Cortex of kidney (tissue), 1 donor: ENCODE measurements around the gene PRODH2.
"Not testable (repeated sequence)": the region's sequence is repeated elsewhere in the genome, so short reads cannot be mapped to it uniquely, and the experiment has no call there.

Experiments used
- DNase-seq: peaks from one replicate; lab custom pipeline; 2025; lab: John Stamatoyannopoulos, UW

Gene PRODH2

DNA sequence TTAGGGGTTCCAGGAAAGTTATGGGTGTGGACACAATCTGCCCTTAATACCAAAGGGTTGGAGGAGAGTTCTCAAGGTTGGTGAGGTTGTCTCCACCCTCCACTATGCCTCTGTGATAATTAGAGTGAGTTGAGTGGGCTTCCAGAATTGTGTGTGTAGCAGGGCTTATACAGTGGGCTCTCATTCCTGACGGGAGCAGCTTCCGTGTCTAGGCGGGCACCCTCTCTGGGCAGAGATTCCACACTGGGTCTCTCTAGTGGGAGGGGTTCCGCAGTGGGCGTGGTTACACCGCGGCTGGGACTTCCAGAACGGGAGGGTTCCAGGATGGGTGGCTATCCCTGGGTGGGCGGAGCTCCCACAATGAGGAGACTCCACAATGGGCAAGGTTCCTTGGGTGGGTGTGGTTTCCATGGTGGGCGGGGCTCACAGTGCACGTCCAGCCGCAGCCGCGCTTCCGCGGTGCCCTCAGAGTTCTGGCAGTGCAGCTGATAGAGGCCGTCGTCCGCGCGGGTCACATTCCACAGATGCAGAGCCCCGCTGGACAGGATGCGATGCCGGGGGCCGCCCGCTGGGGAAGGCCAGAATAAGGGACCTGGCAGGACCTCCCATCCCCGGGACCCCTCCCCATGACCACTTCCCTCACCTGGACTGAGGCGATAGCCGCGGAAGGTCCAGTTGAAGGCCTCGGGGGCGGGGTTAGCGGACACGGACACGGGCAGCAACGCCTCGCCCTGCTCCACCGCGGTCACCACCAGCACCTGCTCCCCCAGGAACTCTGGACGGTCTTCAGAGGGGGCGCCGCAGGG is 31.2 kb upstream of the PRODH2 start:
- DNase-seq: no peak

DNA sequence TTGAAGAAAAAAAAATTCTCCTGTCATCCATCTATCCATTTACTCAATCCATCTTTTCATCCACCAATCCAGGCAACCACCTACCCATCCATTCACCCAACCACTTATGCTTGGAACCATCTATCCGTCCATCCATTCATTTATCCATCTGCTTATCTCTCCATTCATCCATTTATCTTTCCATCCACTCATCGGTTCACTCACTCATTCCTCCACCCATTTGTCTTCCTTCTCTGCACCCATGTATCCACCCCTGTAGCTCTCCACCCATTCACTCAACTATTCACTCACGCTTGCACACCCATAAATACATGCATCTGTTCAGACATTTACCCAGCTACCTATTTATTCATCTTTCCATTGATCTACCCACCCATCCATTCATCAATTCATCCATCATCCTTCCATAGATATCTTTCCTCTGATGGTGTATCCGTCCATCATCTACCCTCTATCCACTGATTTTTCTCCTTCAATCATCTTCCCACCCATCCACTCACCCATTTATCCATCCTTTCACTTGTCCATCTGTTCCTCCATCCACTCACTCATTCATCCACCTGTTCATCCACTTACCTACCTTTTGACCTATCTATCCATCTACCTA is 30.1 kb upstream of the PRODH2 start:
- no peak for DNase-seq

DNA sequence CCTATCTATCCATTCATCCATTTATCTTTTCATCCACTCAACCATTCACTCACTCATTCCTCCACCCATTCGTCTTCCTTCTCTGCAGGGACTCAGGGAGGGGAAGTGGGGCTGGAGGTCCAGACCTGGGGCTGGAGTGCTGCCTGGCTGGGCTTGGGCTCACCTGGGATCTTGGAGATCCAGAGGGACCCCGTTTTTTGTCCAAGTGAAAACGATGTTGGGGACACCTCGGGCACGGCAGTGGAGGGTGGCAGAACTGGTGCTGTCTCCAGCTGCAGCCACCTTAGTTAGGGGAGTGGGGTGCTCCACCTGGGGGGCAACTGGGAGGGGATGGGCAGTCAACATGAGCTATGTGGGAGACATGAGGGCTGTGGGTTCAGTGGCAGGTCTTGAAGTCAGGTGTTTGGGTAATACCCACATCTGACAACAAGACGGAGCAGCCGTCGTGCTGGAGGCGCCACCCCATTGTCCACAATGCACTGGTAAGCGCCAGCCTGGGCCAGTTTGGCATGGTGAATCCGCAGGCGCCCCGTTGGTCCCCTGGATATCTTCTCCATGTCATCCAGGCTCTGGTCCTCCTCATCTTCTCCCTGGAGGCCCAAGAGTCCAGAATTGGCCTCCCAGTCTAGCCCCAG is 29.4 kb upstream of the PRODH2 start:
- DNase-seq: no peak

DNA sequence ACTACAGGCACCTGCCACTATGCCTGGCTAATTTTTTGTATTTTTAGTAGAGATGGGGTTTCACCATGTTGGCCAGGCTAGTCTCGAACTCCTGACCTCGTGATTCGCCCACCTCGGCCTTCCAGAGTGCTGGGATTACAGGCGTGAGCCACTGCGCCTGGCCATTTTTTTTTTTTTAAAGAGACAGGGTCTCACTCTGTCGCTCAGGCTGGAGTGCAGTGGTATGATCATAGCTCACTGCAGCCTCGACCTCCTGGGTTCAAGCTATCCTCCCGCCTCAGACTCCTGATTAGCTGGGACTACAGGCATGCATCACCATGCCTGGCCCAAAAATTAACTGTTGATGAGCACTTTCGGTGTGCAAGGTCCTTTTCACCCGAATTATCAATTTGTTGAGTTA is 23.5 kb upstream of the PRODH2 start:
- DNase-seq: not testable (repeated sequence)

DNA sequence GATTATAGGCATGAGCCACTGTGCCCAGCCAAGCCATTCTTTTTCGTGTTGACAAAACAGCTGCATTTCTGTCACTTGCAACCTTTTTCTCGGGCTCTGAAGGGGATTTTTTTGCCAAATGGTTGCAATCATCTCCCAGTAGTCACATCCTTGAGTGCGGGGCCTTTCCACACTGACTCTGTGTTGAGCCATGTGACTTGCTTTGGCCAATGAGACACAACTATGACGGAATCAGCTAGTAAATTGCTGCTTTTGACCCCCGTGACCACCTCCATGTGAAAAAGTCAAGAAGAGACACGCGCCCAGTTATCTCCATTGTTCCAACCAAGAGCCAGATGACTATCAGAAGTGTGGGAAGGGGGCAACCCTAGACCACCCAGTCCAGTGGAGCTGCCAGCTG is 21.3 kb upstream of the PRODH2 start:
- no peak for DNase-seq

DNA sequence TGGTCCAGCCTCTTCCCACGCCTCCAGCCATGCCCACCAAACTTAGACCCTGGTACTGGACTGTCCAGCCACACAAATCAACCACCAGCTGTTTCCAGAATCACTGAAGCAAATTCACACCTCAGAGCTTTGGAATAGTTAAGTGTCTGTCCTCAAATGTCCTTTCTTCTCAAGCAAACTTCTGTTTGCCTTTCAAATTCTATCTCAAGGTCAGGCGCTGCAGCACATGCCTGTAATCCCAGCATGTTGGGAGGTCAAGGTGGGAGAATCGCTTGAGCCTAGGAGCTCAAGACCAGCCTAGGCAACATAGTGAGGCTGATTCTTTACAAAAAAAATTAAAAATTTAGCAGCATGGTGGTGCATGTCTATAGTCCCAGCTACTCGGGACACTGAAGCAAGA is 19.4 kb upstream of the PRODH2 start:
- DNase-seq: no peak

DNA sequence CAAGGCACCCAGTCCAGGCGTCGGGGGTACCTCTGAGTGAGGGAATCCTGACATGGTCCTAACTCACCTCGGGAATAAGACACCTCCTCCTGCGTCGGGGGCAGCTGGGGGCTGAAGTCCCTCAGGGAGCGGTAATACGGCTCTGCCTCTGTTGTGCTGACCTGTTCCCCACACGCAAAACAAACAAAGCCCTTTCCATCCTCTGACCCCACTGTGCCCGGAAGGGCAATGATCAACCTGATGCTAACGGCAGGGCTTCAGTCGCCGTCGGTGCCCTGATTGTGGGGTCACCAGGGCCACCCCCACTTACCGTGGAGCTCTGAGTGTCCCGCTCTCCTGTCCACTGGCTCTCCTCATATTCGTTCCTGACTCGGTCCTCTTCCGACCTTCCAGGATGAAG is 18.3 kb upstream of the PRODH2 start:
- DNase-seq: no peak

DNA sequence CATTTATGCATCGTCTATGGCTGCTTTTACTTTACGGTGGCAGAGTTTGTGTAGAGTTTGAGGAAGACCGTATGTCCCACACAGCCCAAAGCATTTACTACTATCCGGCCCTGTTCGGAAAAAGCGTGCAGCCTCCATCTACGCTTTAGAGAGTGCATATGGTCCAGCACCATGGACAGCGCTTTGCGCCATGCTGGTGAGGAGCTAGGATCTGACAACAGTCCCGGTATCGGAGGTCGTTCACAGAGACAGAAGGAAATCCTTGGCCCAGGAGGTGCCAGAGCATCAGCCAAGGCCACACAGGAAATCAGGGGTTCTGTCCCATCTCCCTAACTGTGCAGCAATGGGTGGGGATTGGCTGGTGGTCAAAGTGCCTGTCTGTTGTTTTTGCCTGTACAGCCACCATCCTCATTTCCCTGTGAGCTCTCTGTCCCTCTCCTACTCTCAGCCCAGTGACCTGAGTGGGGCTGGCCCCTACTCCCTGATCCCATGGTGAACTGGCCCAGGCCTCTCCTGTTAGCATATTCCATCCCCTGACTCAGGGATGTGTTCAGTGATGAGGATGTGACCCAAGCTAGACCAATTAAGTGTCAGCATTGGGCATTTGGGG is 16.2 kb upstream of the PRODH2 start:
- DNase-seq: no peak

DNA sequence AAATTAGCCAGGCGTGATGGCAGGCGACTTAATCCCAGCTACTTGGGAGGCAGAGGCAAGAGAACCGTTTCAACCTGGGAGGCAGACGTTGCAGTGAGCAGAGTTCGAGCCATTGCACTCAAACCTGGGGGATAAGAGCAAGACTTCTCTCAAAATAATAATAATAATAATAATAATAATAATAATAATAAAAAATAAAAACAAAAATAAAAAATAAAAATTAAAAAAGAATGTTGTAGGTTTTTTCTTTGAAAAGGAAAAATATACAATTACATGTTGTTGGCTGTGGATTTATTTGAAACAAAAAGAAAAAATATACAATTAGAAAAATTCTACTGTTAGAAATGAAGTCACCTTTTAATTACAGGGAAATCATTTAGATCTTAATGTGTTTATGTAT is 11.5 kb upstream of the PRODH2 start:
- DNase-seq: no peak

DNA sequence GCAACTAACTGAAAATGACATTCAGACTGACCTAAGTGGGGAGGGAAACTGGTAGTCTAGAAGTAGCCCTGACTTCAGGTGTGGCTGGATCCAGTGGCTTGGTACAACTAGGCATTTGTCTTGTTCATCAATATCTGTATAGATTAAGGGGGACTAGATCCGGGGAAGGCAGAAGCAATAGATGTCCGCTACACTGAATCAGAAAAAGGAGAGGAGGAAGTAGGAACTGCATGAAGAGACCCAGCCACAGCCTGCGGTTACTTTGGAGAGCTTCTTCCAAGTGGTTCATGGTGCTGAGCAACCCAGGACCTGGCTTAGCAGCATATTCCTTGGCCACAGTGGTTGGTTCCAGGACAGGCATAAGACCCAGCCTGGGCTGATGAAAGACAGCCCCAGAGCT is 9.9 kb upstream of the PRODH2 start:
- no peak for DNase-seq

DNA sequence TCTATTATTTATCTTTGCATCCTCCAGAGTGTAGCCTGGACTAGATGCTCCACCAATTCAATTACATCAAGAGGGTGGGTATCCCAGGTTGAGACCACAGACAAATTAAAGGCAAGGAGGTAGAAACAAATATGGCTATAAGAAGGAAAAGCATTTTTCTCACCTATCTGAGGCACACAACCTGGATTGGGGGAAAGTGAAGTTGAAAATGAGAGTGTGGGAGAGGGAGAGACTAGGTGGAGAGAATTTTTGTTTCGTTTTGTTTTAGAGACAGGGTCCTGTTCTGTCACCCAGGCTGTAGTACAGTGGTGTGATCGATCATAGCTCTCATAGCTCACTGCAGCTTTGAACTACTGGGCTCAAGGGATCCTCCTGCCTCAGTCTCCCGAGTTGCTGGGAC is 5.8 kb upstream of the PRODH2 start:
- DNase-seq: no peak

DNA sequence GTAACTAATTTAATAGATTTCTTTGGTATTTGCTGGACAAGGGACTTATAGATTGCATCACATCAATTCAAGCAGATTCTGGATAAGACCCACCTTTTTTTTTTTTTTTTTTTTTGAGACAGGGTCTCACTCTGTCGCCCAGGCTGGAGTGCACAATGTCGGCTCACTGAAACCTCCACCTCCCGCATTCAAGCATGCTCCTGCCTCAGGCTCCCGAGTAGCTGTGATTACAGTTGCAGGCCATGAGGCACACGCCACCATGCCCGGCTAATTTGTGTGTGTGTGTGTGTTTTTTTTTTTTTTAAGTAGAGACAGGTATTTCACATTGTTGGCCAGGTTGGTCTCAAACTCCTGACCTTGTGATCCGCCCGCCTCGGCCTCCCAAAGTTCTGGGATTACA is 4.2 kb upstream of the PRODH2 start:
- no peak for DNase-seq

DNA sequence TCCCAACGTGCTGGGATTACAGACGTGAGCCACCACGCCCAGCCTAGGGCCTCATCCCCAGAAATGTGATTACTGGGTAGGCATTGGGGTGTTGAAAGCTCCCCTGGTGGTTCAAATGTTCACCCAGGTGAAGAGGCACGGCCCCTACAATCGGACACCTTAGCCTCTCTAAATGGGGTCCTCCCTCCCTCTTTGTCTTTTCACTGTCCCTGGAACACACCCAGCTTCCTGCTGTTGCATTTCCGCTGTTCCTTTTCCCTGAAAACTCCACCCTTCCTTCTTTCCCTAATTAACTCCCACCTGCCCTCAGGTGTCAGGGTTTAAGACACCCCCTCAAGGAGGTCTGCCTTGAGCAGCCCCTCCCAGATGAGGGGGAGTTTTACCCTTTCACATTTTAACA is 3.6 kb upstream of the PRODH2 start:
- DNase-seq: no peak

DNA sequence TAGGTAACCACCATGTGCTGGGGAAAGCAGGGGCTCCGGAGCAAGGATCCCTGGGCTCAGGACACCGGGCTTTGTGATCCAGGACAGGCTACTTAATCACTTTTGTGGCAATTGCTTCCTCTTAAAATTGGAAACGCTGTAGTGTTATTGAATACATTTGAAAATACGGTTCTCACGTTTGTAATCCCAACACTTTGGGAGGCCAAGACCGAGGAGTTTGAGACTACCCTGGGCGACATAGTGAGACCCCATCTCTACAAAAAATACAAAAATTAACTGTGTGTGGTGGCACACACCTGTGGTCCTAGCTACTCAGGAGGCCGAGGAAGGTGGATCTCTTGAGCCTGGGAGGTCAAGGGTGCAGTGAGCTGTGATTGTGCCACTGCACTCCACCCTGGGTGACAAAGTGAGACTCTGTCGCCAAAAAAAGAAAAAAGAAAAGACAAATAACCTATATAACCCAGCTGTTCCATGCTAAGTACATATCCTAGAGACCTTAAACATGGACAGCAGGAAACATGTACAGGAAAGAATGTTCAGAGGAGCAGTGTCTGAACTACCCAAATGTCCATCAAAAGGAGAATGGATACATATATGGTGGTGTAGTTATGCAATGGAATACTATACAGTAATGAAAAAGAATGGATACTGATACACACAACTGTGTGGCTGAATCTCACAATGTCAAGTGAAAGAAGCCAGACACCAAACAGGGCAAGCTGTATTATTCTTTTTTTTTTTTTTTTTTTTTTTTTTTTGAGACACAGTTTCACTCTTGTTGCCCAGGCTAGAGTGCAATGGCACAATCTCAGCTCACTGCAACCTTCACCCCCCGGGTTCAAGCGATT is 622 bp upstream of the PRODH2 start:
- DNase-seq: no peak

DNA sequence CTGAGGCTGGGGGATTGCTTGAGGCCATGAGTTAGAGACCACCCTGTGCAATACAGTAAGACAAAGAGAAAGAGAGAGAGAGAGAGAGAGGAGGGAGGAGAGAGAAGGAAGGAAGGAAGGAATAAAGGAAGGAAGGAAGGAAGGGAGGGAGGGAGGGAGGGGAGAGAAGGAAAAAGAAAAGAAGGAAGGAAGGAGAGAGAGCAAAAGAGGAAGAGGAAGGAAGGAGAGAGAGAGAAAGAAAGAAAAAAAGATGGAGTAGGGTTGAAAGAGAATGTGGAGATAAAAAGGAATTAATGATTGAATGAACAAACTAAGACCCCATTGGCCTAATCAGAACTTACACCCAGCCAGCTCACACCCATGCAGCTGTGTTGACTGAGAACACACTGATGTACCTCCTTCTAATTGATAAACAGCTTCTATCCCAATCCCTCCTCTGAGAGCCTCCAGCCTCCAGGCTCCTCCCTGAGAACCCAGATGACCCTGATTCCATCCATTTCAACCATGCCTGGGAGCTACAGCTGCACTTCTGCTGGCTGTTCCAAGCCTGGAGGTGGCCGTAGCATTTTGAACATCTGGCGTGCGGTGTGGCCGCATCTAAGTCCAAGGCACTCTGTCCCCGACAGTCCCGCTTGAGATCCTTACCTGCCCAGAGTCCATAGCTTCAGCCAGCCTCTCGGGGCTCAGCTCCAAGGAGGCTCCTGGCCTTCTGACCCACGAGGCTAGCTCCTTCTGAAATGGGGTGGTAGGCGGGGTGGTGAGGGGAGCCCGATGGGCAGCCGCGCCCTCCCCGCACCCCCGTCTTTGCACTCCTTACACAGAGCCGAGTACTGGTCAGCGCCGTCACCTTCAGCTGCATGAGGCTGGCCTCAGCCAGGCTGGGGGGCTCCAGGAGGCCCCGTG is 1.1 kb downstream of the PRODH2 start:
- DNase-seq: no peak

DNA sequence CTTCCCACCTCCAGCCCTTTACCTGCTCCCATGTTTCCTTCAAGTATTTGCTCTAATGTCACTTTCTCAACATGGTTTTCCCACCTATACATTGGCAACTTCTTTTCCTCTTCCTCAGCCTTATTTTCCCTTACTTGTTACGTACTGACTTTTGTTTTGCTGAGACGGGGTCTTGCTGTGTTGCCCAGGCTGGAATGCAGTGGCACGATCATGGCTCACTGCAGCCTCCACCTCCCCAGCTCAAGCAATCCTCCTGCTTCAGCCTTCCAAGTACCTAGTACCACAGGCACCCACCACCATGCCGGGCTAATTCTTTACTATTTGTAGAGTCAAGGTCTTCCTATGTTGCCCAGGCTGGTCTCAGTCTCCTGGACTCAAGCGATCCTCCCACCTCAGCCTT is 5.0 kb downstream of the PRODH2 start:
- DNase-seq: no peak

DNA sequence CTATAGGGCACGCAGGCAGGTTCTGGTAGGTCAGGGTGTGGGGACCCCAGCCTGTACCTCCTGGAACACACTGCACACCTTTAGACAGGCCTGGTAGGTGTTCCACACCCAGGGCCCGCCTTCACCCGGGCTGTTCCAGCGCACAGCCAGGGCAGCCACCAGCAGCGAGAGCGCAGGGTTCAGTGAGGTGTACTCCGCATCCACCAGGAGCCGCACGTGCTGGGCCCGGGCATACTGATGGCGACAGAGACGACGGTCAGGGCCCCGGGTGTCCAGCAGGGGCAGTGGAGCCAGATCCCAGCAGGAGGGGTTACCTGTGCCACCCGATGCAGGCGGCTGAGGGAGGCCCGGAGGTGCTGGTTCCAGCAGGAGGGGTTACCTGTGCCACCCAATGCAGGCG is 6.0 kb downstream of the PRODH2 start:
- no peak for DNase-seq

DNA sequence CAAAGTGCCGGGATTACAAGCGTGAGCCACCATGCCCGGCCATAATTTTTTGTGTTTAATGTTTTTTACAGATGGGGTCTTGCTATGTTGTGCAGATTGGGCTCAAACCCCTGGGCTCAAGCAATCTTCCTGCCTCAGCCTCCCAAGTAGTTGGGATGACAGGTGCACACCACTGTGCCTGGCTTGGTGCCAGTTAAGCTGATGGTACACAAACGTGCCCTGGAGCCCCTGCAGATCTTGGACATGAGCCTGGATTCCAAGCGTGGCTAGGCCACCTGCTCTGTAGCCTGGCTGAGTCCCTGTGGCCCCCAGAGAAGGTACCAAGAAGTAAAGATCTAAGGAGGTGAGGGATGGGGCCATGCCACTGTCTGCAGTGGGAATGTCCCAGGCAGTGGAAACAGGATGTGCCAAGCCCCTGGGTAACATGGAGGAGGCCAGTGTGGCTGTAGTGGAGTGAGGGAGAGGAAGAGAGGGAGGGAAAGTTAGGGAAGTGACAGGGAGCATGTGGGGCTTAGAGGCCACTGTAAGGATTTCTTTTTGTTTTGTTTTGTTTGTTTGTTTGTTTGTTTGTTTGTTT is 7.0 kb downstream of the PRODH2 start:
- DNase-seq: no peak

DNA sequence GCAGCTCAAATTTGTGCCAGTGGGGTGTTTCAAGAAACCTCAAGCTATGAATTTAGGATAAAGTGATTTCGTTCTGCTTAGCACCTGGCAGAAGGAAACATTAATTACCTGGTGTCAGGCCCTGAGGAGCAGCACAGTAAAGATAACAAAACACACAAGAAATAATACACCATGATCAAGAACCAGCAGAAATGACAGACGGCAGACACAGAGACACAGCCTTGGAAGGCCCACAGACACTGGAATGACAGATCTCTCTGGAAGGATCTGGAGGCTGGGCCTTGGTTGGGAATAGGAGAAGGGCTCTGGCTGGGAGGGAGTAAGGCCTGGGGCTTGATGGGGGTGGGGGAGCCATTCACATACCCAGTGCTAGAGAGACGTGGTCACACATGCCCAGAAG is 10.8 kb downstream of the PRODH2 start:
- DNase-seq: no peak

DNA sequence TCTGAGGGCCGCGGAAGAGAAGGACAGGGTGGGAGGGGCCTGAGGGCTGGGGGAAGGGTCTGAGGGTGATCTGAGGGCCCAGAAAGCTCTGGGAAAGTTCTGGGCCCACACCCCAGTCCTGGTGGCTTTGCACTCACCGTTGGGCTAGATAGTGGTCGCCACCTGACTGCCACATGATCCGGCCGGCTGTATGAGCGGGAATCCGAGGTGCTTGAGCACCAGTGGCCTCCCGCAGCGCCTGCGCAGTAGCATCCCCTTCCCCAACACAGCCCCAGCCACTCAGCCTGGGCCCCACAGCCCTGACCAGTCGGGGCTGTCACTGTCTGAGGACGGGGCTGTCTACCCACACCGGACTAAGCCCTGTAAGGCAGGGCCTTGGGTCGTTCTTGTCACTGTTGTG is 15.0 kb downstream of the PRODH2 start:
- no peak for DNase-seq
